Endothelial cell of hepatic sinusoid (primary cell): ENCODE data around the gene PRKG1.

ENCODE experiments used
- in situ Hi-C: cut with HindIII; loops from 2 replicates; pipeline ENCODE4 v1.10.0; 2017; ENCODE audit warnings: low sequenced_read_pairs

PRKG1 gene

DNA sequence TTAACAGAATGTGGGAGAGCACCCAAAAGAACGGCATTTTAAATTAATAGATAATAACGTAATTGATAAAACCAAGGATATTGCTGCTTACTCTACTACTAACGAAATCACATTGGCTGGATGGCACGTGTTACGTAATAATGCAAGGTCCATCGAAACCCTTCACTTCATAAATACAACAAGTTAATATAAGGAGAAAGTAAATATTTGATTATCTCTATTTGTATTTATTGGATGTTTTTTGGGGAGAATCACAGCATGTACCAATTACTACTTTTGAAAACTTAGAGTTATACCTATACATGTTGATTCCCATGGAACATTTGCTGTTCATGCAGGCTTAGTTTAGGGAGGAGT, 1.6 kb downstream of the PRKG1 start:
- in situ Hi-C loops: no loop called here

DNA sequence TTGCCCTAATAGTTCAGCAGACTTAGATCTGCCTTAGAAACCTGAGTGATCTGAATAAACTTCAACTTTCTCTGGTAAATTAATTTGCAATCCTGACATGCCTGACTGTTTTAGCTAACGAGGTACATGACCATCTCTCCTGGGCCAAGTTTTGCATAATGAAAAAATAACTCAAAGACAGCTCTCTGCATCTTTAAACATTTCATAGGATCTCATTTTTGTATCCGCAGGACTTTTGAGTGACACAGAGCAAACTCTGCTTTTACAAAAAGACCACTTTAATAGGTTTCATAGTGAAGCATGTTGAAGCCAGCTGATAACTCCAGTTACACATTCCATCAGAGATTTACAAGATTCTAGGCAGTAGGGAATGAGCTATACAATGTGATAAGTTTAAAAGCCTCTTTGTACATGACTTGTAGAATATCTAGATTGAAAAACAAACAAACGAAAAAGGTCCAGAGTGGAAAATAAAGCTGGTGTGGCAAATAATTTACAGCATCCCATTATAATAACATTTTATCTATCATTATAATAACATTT, 2.1 kb downstream of the PRKG1 start:
- in situ Hi-C loops: no loop called here

DNA sequence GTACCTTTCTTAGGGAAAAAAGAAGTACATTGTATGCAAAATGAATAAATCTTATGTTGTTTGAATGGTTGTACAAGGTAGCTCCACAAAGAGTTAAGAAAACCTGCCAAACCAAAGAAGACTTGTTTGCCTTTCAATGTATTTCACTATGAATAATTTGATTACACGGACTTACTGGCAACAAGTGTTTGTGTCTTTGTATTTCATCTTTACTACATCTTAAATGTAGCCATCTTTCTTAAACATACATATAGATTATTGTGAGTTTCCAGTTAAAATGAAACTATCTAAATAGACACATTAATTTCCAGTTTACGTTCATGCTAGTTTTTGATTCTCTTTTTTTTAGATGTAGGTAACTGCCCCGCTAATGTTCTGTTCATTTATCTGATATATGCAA, 2.8 kb downstream of the PRKG1 start:
- in situ Hi-C loops: no loop called here

DNA sequence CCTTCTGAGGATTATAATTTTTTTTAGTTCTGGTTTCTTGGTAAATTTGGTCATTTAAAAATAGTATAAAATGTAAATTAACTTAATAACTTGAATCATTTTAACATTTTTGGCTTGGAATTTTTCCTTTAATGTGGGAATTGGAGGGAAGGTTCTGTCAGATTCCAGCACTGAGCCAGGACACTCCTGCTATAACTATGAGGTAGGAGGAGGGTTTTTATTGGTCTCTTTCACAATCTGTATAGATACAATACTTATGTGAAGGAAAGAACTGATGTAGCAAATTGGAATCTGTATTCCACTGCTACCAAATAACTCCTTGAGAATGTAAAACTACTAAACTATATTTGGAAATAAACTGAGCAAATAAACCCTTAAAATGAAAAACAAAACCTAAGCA, 3.2 kb downstream of the PRKG1 start:
- in situ Hi-C loops: no loop called here

DNA sequence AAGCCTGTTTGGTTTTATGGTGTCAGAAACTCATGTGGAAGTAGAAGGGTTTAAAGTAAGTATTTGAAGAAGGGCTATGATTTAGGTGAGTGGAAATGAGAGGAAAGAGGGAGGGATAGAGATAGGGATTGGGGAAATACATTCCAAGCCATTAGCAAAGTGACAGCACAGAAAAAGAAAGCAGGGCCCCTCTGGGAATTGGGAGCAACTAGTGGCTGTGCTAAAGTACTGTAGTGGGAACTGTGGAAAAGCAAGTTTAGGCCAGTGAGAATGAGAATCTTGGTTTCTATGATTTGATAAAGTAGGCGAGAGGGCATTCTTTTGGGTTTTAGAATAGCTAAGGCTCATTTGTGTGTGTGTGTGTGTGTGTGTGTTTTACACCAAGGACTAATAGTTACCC, 5.0 kb downstream of the PRKG1 start:
- in situ Hi-C loops: no loop called here

DNA sequence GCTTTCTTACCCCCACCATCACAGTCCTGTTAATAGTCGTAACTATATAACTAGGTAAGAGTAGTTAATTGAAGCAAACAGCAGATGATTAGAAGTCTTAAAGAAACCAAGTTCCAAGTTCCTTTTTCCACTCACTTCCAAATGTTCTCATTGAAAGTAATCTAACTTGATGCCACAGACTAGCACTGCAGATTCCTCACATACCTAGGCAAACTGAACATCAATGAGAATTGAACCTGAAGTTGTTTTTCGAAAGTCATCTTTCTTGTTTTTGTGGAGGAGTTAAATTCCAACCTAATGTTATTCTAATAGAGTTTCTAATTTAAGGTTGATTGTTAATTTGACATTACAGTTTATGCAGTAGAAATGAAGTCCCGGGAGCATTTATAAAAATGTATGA, 5.5 kb downstream of the PRKG1 start:
- in situ Hi-C loops: no loop called here

GRCh38 chr10:51080311-51081006, 6.2 kb downstream of the PRKG1 start:
- in situ Hi-C loops: no loop called here

- in situ Hi-C loops: no loop called here
Measured at GRCh38 chr10:51082857-51083256, 8.6 kb downstream of the PRKG1 start.

GRCh38 chr10:51083356-51083853, 9.1 kb downstream of the PRKG1 start:
- in situ Hi-C loops: no loop called here

DNA sequence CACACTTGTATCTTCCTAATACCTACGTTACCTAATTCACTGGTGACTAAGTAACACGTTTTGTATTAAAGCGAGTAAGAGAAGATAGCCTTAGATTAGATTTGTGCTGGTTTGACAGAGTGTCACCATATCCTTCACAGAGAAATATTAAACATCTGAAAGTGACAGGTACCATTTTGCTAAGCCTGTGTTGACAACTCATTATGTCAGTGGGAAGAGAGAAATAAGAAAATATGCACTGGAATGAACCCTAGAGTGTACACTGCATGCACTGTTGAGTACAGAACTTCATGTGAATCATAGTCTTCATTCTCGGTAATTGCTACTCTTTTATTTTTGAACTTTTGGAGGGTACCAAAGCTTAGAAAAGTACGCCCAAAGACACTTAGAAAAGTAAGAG, 10.9 kb downstream of the PRKG1 start:
- in situ Hi-C loops: no loop called here

GRCh38 chr10:51086710-51087109, 12.4 kb downstream of the PRKG1 start:
- in situ Hi-C loops: no loop called here

DNA sequence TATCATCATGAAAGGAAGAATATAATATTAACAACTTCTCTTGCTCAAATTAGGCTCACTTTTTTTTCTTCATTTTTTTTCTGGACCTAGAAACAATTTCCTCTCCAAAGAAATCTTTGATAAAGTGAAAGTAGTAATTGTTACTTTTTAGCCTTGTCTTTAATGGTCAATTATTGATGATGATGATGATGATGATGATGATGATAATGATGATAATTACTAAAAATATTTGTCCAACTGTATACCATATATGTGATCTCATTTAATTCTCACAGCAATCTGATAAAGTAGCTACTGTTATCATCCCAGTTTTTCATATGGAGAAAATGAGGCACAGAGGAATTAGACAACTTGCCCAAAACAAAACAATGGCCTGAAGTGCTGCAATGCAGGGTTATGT, 12.8 kb downstream of the PRKG1 start:
- in situ Hi-C loops: no loop called here

GRCh38 chr10:51090190-51090589, 15.9 kb downstream of the PRKG1 start:
- in situ Hi-C loops: no loop called here

- in situ Hi-C loops: no loop called here
Measured at GRCh38 chr10:51092402-51092801, 18.1 kb downstream of the PRKG1 start.

DNA sequence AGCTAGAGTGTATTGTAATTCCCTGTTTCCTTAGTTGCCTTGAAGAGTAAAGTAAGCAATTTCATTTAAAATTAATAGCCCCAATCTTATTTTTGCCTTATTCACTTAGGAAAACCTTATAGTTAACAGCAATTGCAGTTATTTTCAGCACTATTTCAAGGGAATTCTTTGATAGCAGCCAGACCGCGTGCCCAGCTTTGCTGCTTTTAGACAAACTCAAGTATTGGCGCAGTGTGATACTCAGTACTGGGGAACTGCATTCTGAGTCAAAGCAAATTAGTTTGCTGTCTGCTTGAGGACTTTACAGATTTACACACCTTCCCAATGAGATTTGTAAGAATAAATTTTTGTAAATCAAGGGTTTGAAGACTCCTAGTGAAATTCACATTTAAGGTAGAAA, 21.2 kb downstream of the PRKG1 start:
- in situ Hi-C loops: no loop called here

GRCh38 chr10:51097546-51097945, 23.3 kb downstream of the PRKG1 start:
- in situ Hi-C loops: no loop called here

GRCh38 chr10:51100221-51100620, 25.9 kb downstream of the PRKG1 start:
- in situ Hi-C loops: no loop called here

DNA sequence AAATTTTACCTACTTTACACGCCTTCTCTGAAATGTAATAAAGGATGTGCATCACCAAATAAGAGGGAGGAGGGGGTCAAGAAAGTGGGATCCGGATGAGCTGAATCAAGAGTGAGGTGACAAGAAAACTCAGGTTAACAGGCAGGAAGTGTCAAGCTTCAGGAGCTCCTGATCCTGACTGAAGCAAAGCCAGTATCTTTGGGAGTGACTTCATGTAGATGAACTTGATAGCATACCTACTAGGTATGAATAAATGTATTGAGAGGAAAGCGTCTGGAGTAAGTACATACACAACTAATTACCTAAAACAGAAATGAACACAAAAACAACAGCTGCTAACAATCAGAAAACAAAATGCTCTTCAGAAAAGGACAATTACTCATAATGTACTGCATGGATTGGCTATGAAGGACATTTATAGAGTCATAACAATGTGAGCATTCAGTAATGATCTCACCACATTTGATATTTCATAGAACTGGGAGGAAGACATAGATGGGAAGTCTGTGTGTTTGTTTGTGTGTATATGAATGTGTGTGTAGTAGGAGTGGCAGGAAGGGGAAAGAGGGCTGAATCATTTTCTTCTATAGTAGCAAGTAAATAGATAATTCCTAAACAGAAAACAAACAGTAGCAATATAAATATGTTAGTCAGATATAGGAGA, 29.4 kb downstream of the PRKG1 start:
- in situ Hi-C loops: no loop called here

DNA sequence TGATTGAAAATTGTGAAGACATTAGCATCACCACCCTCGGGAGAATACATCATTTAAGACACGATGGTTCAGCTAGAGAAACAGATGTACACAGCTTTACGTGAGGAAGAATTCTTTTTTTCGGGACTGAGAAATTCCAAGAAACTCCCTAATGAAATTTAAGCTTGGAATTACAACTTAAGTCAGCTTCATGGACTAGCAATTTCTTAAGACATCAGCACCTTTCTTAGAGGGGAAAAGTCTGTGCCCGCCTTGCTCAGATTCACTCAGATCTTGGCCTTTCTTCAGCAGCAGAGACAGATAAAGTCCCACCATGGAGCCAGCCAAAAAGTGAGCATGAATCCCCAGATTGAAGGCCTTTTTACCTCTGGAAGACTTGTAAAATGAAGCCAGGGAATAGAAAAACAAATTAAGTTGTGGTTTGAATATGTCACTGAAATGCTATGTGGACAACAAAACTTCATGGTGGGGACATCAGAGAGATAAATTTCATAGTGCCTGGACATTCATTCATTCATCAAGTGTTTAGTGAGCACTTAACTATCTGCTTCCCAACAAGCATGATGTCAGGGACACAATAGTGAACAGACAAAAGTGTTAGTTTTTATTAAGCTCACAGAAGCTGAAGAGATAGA, 32.1 kb downstream of the PRKG1 start:
- in situ Hi-C loops: no loop called here

DNA sequence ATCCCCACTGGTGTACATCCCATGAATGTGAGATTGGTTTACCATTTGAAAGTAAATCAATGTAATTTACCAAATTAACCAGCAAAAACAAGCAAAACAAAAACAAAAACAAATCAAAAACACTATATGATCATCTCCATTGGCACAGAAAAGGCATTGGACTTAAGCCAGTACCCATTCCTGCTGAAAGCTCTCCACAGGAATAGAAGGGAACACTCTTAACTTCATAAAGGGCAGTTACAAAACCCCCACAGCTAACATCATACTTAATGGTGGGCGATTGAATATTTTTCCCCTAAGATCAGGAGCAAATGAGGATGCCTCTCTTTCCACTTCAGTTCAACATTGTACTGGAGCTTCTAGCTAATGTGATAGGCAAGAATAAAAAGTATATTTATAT, 34.1 kb downstream of the PRKG1 start:
- in situ Hi-C loops: no loop called here

GRCh38 chr10:51109801-51110533, 35.7 kb downstream of the PRKG1 start:
- in situ Hi-C loops: no loop called here
